GM18520 (cell line): ENCODE results near the gene PKD1.

Experiments
- ATAC-seq: cut with Tn5 transposase; IDR thresholded peaks from one replicate; pipeline ENCODE4 v1.9.1; 2021; ENCODE audit not compliant: unreplicated experiment

Gene PKD1

GRCh38 chr16:2090777-2091546 lies 44.7 kb downstream of the PKD1 start:
- ATAC-seq = no peak

GRCh38 chr16:2090481-2090776 lies 45.3 kb downstream of the PKD1 start:
- ATAC-seq = no peak

- no peak for ATAC-seq
These were observed 45.8 kb downstream of the PKD1 start for GRCh38 chr16:2089706-2090480.

- no peak for ATAC-seq
These were observed 46.8 kb downstream of the PKD1 start for GRCh38 chr16:2088759-2089358.

GRCh38 chr16:2087748-2088631 lies 47.7 kb downstream of the PKD1 start:
- ATAC-seq = no peak

GRCh38 chr16:2086812-2087747 lies 48.6 kb downstream of the PKD1 start:
- ATAC-seq = no peak

- no peak for ATAC-seq
These were observed 49.5 kb downstream of the PKD1 start for GRCh38 chr16:2086106-2086742.

GRCh38 chr16:2085669-2086068 lies 50.0 kb downstream of the PKD1 start:
- ATAC-seq = no peak

- ATAC-seq = no peak
These were observed 50.6 kb downstream of the PKD1 start for GRCh38 chr16:2084895-2085625.

GRCh38 chr16:2083876-2084780 lies 51.6 kb downstream of the PKD1 start:
- no peak for ATAC-seq

- no peak for ATAC-seq
These were observed 52.3 kb downstream of the PKD1 start for GRCh38 chr16:2083409-2083808.

- no peak for ATAC-seq
These were observed 52.7 kb downstream of the PKD1 start for GRCh38 chr16:2082983-2083364.

GRCh38 chr16:2082171-2082982 lies 53.3 kb downstream of the PKD1 start:
- no peak for ATAC-seq

- no peak for ATAC-seq
These were observed 54.3 kb downstream of the PKD1 start for GRCh38 chr16:2081201-2082084.

- no peak for ATAC-seq
These were observed 55.7 kb downstream of the PKD1 start for GRCh38 chr16:2079991-2080390.

GRCh38 chr16:2079311-2079800 lies 56.3 kb downstream of the PKD1 start:
- no peak for ATAC-seq
